K562 (cell line): Measurements from ENCODE around the gene MLF1. TPM values are rescaled to one million over a fixed set of nuclear protein-coding genes. Genes with fewer than 3 reads are reported as not detected.

Source experiments
- DACH1 ChIP-seq: fragments of 450-650 bp; IDR thresholded peaks from 2 replicates; pipeline ENCODE4 v1.6.1; 2018; ENCODE audit not compliant: partially characterized antibody
- FOS ChIP-seq: IDR thresholded peaks from 3 replicates; pipeline ENCODE4 v1.6.1; 2011; ENCODE audit not compliant: insufficient read length; ENCODE audit errors: extremely low read depth
- GATAD2B ChIP-seq: fragments of 450-650 bp; IDR thresholded peaks from 2 replicates; pipeline ENCODE4 v1.6.1; 2017; ENCODE audit warnings: mild to moderate bottlenecking, borderline replicate concordance
- GTF2F1 ChIP-seq: IDR thresholded peaks from 2 replicates; pipeline ENCODE4 v1.6.1; 2011; ENCODE audit warnings: low read depth, low read length, improper control_type of control experiment
- HDAC1 ChIP-seq, 2 experiments: fragments of 450-650 bp; IDR thresholded peaks; 2 replicates each; pipeline ENCODE4 v1.6.1; 2016 to 2017; ENCODE audit warnings: inconsistent platforms in 1 of 2, mild to moderate bottlenecking in 1 of 2, moderate library complexity in 1 of 2
- KAT8 ChIP-seq: fragments of 450-650 bp; IDR thresholded peaks from 2 replicates; pipeline ENCODE4 v1.6.1; 2016; ENCODE audit warnings: low read depth, mild to moderate bottlenecking
- KLF10 ChIP-seq: fragments of 250-450 bp; sonication (Bioruptor Pico); IDR thresholded peaks from 2 replicates; pipeline ENCODE4 v1.6.1; 2021; ENCODE audit warnings: matching md5 sums
- NR0B1 ChIP-seq: fragments of 450-650 bp; IDR thresholded peaks from one replicate; pipeline ENCODE4 v1.6.1; 2018; ENCODE audit warnings: mild to moderate bottlenecking, moderate library complexity; ENCODE audit not compliant: partially characterized antibody
- PHTF2 ChIP-seq: fragments of 250-450 bp; sonication (Bioruptor Pico); IDR thresholded peaks from 2 replicates; pipeline ENCODE4 v1.5.0; 2021; ENCODE audit warnings: mild to moderate bottlenecking
- POLR2AphosphoS5 ChIP-seq: IDR thresholded peaks from 2 replicates; pipeline ENCODE4 v1.6.1; 2011; ENCODE audit warnings: mild to moderate bottlenecking, low read depth, low read length, moderate library complexity; ENCODE audit not compliant: control insufficient read depth, insufficient read depth
- RNF2 ChIP-seq: sonication (generic); IDR thresholded peaks from 2 replicates; pipeline ENCODE4 v1.6.1; 2016
- TBP ChIP-seq: optimal IDR thresholded peaks from 2 replicates; pipeline ENCODE3; 2011; ENCODE audit warnings: low read depth, low read length, improper control_type of control experiment
- TRIM25 ChIP-seq: fragments of 450-650 bp; IDR thresholded peaks from 2 replicates; pipeline ENCODE4 v1.7.0; 2016; ENCODE audit warnings: borderline replicate concordance
- ZBTB26 ChIP-seq: fragments of 450-650 bp; formaldehyde crosslinking; IDR thresholded peaks from 2 replicates; pipeline ENCODE4 v1.4.0; 2022; ENCODE audit warnings: missing genetic modification characterization
- ZC3H4 ChIP-seq: sonication (generic); formaldehyde crosslinking; IDR thresholded peaks from 2 replicates; pipeline ENCODE4 v1.9.0; 2021; ENCODE audit warnings: missing genetic modification reagents, borderline replicate concordance
- ZNF239 ChIP-seq: fragments of 250-450 bp; sonication (Bioruptor Pico); IDR thresholded peaks from 2 replicates; pipeline ENCODE4 v1.4.0; 2020; ENCODE audit warnings: mild to moderate bottlenecking
- ZNF583 ChIP-seq: fragments of 250-450 bp; sonication (Bioruptor Pico); IDR thresholded peaks from 2 replicates; pipeline ENCODE4 v1.4.0; 2020
- ZNF707 ChIP-seq: fragments of 250-450 bp; sonication (Bioruptor Pico); conservative IDR thresholded peaks from 2 replicates; pipeline ENCODE4 v1.8.0; 2022; ENCODE audit warnings: inconsistent platforms, mild to moderate bottlenecking, moderate library complexity
- polyA plus RNA-seq, 8 experiments: library from polyadenylated mRNA; depleted of rRNA in 4 of 8; stranded (reverse) in 5 of 8; unstranded in 3 of 8; fragments of >200 nt; fragmentation: Nextera tagmentation in 2 of 8; fragmentation: Illumina TruSeq in 1 of 8; extraction: Ambion mirVana in 2 of 8; extraction: Trizol in 1 of 8; gene quantifications; 2 replicates each; pipeline versions ENCODE4 v1.2.1 to v1.2.3, GENCODE V29; 2011 to 2014; ENCODE audit warnings: inconsistent platforms in 1 of 8, missing spikeins in 1 of 8
- total RNA-seq, 7 experiments: library from RNA; depleted of rRNA in 6 of 7; stranded (reverse); fragments of >200 nt in 6 of 7; fragmentation: Illumina TruSeq in 2 of 7; extraction: Trizol in 2 of 7; gene quantifications; 2 replicates each; pipeline versions ENCODE4 v1.2.1 to v1.2.3, GENCODE V29; 2011 to 2021; ENCODE audit warnings: low replicate concordance in 1 of 7
- TF ChIP-seq, protein P1 (sequence below): sonication (generic); formaldehyde crosslinking; IDR thresholded peaks from 2 replicates; pipeline ENCODE4 v1.8.0; 2022; ENCODE audit warnings: mild to moderate bottlenecking, missing genetic modification reagents
- TF ChIP-seq, protein P2 (sequence below): fragments of 250-450 bp; sonication (Bioruptor Pico); IDR thresholded peaks from 2 replicates; pipeline ENCODE4 v1.5.0; 2021
- TF ChIP-seq, protein P3 (sequence below): fragments of 250-450 bp; sonication (Bioruptor Pico); IDR thresholded peaks from 2 replicates; pipeline ENCODE4 v1.8.0; 2022; ENCODE audit warnings: inconsistent platforms, mild to moderate bottlenecking, moderate library complexity, borderline replicate concordance

The MLF1 gene
- total and polyA plus RNA-seq, 9 of the 15 experiments (the other 6 are each of a cell fraction or from before 2014, with no cell fraction given): 20.4 to 71.0 (median 27.1) TPM

DNA sequence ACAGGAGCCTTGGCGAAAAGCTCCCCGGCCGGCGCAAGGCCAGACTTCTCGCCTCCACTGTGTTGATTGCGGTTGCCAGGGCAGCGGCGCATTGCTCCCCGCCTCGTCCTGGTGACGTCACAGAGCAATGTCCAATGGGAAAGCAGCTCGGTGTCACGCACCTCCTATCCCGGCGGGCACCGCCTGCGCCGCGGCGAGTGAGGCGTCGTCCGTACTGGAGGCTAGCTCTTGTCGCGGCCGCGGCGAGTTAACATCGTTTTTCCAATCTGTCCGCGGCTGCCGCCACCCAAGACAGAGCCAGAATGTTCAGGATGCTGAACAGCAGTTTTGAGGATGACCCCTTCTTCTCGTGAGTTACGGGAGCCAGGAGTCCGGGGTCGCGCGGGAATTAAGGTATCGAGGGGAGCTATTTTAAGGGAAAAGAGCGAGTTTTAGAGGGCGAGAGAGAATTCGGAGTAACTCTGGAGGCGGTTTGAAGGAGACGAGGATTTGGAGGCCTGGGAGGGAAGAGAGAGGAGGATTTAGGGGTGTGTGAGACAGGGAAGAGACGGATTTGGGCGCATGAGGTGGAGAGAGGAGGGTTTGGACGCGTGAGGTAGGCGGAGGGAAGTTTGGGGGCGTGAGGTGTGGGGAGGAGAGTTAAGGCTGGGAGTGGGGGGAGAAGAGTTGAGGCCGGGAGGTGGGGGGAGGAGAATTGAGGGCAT is at the start of gene MLF1 (continued):
- TF ChIP-seq, protein P1, sequence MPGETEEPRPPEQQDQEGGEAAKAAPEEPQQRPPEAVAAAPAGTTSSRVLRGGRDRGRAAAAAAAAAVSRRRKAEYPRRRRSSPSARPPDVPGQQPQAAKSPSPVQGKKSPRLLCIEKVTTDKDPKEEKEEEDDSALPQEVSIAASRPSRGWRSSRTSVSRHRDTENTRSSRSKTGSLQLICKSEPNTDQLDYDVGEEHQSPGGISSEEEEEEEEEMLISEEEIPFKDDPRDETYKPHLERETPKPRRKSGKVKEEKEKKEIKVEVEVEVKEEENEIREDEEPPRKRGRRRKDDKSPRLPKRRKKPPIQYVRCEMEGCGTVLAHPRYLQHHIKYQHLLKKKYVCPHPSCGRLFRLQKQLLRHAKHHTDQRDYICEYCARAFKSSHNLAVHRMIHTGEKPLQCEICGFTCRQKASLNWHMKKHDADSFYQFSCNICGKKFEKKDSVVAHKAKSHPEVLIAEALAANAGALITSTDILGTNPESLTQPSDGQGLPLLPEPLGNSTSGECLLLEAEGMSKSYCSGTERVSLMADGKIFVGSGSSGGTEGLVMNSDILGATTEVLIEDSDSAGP: no peak
- TF ChIP-seq ZC3H4: no peak
- peak; percentile 57 for TF ChIP-seq FOS
- TF ChIP-seq KAT8: no peak
- no peak for TF ChIP-seq ZNF583 (CRISPR knock-in tag)
- peak; percentile 67; the same call in 1 of the 2 replicates for TF ChIP-seq ZBTB26 (CRISPR knock-in tag)
- no peak for TF ChIP-seq PHTF2 (CRISPR knock-in tag)
- TF ChIP-seq POLR2AphosphoS5: peak; percentile 52; the same call in 1 of the 2 replicates
- peak in 1 of 2 experiments; percentile 47; a peak in 1 of 4 replicates for TF ChIP-seq HDAC1 (IDR thresholded peaks at IDR 0.05)
- TF ChIP-seq DACH1: no peak
- TF ChIP-seq ZNF239: no peak
- peak; percentile 91 for TF ChIP-seq RNF2
- no peak for TF ChIP-seq NR0B1
- TF ChIP-seq, protein P2, sequence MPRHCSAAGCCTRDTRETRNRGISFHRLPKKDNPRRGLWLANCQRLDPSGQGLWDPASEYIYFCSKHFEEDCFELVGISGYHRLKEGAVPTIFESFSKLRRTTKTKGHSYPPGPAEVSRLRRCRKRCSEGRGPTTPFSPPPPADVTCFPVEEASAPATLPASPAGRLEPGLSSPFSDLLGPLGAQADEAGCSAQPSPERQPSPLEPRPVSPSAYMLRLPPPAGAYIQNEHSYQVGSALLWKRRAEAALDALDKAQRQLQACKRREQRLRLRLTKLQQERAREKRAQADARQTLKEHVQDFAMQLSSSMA: no peak
- TF ChIP-seq ZNF707 (CRISPR knock-in tag): no peak
- TF ChIP-seq, protein P3, sequence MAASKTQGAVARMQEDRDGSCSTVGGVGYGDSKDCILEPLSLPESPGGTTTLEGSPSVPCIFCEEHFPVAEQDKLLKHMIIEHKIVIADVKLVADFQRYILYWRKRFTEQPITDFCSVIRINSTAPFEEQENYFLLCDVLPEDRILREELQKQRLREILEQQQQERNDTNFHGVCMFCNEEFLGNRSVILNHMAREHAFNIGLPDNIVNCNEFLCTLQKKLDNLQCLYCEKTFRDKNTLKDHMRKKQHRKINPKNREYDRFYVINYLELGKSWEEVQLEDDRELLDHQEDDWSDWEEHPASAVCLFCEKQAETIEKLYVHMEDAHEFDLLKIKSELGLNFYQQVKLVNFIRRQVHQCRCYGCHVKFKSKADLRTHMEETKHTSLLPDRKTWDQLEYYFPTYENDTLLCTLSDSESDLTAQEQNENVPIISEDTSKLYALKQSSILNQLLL (CRISPR knock-in tag): no peak
- TF ChIP-seq TRIM25: peak; percentile 90; the same call in 1 of the 2 replicates
- no peak for TF ChIP-seq GTF2F1
- TF ChIP-seq GATAD2B: no peak
- no peak for TF ChIP-seq KLF10 (CRISPR knock-in tag)
- peak; percentile 75 for TF ChIP-seq TBP
